HPDE6-E6E7 (cell line): ENCODE measurements around the gene C2CD2.

Experiments used
- DNase-seq: peaks from one replicate; pipeline ENCODE4 v3.0.0; 2011; ENCODE audit warnings: missing footprints; ENCODE audit errors: extremely low spot score

C2CD2 gene

DNA sequence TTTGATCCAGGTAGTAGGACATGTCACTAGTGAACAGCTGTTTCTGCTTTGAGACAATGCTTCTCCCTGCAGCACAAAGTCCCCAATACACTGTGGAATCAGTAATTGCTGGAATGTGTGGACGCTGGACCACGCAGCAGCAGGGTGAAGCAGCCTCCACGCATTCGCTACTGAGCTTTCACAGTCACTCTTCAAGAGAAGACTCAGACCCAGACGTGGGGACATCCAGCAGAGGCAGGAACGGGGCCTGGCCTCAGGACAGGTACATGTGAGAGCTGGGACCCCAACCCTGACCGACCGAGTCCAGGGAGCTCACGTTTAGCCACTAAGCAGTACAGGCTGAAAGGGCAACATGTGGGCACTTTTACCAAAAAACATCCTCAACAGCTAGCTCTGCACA lies 40.6 kb downstream of the C2CD2 start:
- no peak for DNase-seq

DNA sequence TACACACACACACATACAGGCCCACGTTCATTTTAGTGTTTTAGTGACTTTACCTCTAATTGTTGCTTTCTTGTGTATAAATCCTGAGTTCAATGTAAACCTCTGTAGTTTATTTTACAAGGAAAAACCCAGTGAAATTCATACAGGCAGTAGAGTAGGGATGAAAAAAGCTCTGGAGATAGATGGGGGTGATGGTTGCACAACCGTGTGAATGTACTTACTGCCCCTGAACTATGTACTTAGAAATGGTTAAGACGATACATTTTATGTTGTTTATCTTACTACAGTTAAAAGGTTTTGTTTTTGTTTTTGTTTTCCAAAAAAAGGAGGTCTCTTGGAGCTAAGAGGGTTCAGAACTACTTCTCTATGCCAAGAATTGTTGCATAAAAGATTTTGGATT lies 45.0 kb downstream of the C2CD2 start:
- no peak for DNase-seq

DNA sequence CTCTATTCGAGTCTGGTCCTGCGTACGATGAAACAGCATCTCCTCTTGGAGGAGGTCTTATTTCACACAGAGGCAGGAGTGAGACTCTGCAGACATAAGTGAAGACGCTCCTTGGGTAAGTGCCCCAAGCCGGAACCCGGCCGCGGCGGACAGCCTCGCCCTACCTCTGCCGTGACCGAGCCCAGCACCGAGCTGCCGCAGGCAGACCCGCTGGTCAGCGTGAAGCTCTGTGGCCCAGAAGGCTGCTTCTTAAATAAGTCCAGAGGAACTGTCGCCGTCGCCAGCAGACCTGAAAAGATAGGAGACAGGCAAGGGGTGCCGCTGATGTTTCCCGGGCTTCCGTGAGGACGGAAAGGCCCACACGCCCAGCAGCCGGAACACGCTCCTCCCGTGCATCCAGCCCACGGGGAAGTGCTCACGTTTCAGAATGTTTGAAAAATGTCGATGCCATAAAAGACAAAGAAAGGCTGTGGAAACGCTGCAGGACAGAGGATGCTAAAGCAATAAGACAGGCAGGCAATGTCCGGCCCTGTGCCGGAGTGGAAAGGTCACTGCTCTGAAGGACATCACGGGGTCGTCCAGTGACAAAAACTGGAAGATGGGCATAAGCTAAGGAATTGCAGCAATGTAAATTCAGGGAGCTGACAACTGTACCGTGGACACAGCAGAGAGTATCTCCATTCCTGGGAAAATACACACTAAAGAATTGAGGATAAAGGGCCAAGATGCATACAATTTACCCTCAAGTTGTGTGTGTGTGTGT lies 46.1 kb downstream of the C2CD2 start:
- DNase-seq = no peak

DNA sequence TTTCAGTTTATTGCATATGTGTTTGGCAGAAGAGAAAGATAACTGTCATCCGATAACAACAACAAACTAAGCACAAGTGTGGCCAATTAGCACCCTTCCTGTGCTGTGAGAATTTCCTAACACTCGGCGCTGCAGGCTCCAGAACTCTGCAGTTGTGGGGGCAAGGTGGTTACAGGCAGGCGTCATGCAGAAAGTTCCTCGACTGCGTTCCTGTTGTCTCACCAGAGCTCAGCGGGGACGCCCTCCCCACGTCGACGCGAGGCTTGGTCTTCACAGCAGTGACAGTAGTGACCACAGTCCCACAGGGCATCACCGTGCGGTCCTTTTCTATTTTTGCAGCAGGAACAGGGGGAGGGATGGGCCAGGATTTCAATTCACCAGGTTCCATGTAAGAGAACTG lies 47.0 kb downstream of the C2CD2 start:
- no peak for DNase-seq

DNA sequence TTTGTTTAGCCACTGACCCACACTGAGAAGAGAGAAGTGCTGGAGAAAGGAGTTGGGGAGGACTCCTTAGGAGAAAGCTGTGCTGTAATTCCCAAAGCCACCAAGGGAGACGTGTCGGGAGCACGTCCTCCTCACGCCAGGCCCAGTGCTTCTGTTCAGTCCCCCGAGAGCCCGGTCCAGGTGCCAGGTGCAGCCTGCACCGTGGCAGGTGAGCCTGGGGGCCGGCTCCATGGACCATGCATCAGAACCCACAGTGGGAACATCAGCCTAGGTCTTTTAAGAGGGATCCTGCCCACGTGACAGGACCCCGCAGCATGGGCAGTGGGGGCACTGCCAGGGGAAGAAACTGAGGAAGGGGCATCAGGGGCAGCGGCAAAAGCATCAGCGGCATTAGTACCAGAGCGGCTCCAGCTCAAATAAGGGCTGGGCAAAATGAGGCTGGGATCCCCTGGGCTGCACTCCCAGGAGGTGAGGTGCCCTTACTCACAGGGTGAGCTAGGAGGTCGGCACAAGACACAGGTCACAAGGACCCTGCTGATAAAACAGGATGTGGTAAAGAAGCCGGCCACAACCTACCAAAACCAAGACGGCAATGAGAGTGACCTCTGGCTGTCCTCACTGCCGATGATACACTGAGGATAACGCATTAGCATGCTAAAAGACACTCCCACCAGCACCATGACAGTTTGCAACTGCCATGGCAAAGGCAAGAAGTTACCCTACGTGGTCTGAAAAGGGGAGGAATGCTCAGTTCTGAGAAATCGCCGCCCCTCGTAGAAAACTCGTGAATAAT lies 50.1 kb downstream of the C2CD2 start:
- DNase-seq = no peak

DNA sequence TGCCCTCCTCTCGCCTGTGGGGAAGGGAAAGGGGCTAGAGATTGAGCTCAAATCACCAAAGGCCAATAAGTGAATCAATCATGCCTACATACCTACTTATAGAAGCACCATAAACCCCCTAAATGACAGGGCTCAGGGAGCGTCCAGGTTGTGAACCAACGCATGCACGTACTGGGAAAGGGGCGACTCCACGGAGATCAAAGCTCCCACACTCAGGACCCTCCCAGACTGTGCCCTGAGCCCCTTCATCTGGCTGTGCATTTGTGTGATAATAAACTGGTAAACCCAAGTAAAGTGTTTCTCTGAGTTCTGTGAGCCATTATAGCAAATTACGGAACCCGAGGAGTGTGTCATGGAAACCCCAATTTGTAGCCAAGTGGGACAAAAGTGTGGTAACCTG lies 50.9 kb downstream of the C2CD2 start:
- DNase-seq = no peak

DNA sequence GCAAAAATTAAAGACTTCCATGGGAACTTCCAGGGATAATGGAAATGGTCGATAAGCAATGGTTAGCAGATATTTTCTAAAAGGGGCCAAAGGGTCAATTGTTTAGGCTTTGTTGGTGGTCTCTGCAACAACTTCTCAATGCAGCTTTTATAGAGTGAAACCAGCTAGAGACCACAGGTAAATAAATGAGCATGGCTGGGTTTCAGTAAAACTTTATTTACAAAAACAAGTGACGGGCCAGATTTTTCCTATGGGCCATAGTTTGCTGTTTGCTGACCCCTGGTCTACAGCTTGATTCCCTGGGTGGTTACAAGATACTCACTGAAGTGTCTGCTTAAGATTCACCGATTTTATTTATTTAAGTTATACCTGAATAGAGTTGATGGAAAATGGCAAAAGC lies 52.0 kb downstream of the C2CD2 start:
- DNase-seq = no peak

DNA sequence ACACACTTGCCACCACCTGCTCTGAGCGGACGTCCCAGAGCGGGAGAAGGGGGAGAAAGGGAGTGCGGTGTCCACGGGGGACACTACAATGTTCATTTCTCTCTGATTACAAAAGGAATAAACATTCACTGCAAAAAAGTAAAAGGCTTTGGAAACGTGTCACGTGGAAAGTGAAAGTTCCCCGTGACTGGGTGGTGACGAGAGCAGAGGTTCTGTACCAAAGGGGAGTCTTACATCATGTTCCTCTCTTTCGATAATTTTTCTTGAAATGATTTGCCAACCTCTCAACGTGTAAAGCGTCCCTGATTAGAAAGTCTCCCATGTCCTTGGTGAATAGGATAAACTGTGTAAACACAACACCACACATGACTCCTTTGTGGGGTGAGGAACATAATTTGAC lies 52.7 kb downstream of the C2CD2 start:
- no peak for DNase-seq

DNA sequence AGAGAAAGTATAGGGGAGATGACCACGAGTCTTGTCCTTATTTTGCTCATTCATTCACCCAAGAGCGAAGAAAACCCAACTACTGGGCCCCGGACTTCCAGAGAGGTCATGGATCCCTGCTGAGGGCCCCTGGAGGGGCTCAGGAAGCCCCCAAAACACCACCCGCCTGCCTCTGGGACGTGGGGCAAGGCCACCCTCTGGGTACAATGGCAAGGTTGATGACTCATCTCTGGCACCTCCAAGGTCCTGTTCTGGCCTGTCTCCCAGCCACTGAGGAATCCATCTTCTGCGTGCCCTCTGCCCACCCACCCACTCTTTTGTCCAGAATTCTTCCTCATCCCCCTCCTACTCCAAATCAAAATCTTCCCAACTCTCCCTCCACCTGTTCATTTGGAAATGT lies 53.4 kb downstream of the C2CD2 start:
- no peak for DNase-seq

DNA sequence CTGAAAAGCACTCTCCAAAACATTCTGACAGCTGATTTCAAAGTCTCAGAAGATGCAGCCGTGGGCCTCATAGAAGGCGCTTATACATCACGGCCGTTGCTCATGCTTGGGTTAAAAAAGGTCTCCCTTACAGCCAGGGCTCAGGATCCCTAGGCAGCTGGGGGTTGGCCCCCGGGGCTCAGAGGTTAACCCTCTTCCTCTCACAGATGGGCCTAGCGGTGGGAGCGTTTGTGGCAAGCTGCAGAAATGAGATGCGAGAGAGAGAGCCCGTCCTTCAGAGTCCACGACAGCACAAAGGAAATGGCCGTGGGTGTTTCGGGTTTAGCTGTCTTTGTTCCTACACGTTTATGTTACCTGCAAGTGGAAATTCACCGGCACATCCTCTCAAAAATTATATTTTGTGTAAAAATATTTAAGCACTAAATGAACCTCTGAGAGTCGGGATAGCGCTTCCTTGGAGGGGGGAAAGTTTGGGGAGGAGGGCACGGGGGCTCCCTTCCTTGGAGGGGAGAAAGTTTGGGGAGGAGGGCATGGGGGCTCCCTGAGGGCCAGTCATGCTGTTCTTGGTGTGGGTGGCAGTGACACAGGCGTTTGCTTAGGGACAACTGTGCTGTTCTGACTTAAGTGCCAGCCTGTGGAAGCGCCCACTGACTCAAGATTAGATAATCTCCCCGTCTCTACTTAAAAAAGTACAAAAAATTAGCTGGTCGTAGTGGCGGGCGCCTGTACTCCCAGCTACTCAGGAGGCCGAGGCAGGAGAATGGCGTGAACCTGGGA lies 54.2 kb downstream of the C2CD2 start:
- DNase-seq = no peak

DNA sequence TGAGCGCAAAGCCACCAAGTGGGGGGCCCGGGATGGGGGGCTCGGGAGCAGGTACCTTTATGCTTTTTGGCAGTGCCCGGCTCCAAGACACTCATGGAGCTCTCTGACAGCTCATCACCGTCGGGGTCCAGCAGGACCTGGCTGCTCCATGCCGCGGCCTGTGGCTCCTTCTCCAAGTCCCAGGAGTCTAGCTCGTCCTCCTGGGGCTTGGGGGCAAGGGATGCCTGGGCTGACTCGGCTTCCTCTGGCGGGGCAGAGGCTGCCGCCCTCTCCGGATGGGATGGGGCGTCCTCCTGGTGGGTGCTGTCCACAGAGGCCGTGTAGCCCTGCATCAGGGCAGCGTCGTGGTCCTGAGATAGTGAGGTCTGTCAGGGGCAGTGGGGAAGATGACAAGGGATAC lies 54.8 kb downstream of the C2CD2 start:
- no peak for DNase-seq

DNA sequence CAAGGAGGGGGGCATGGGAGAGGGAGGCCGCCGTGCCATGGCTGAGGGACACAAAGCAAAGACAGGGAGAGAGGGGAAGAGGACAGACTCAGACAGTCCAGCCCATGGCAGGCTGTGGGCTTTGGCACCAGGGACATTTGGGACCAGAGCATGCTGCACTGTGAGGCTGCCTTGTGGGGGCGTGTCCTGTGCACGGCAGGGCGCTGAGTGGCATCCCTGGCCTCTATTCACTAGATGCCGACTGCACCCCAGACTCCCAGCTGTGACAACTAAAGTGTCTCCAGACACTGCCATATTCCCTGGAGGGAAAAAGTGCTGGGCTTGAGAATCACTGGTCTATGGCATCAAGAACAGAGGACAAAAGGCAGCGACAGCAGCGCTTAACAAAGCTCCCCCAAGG lies 56.1 kb downstream of the C2CD2 start:
- no peak for DNase-seq

DNA sequence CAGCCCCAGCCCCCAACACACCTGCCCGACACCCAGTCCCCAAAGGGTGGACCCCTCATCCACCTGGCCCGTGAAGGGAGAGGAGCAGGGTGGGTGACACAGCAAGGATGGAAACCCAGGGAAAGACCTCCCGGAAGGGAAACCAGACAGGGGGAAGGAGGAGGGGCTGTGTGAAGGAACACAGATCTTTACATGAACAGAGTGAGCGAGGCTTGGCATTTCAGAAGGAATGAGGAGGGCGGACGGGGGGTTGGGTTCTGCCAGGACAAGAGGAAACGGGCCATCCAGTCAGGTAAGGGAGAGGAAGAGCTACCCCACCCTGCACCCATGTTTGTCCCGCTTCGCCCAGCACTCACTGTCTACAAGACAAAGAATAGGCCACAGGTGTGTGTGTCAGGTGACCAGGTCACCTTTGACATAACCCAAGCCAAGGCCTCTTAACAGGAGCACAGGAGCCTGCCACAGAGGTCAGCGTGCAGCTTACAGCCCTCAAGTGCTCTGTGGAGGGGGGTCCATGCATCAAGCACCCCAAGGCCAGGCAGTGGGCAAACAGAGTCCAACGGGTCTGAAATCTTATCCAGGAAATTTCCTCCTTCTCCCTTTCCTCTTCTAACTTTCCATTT lies 56.7 kb downstream of the C2CD2 start:
- DNase-seq = no peak

DNA sequence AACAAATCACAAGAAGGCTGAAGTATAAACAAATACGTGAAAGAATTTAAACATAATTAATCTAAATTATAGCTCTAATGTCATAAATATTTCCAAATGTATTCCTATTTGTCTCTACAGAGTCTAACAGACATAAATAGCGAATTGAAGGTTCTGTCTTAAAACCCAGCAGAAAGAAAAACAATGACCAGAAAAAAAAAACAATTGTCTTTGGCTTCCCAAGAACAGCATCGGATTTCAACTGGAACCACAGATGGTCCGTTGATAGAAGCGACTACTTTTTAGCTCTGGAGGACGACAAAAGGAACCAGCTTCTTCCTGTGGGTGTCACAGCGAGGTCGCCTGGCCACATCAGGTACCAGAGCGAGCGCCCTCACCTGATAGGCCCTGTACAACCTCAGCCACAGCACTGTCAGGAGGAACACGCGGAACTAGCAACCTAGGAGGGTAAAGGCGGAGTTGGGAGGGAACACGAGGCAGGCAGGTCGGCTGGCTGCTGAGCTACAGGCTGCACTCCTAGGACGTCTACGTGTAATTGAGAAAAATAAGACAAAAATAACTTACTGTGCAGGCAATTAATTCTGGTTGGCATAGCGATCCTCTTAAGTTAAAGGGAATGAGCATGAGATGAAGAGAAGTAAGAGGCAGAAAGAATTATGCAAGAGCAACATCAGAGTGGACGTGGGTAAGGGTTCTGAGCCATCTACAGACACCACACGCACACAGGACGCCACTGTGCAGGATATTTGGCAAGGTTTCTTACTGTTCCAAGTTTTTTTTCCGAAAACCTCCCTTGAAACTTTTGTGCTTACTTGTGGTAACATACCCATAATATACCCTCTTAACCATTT lies 58.0 kb downstream of the C2CD2 start:
- DNase-seq = no peak

DNA sequence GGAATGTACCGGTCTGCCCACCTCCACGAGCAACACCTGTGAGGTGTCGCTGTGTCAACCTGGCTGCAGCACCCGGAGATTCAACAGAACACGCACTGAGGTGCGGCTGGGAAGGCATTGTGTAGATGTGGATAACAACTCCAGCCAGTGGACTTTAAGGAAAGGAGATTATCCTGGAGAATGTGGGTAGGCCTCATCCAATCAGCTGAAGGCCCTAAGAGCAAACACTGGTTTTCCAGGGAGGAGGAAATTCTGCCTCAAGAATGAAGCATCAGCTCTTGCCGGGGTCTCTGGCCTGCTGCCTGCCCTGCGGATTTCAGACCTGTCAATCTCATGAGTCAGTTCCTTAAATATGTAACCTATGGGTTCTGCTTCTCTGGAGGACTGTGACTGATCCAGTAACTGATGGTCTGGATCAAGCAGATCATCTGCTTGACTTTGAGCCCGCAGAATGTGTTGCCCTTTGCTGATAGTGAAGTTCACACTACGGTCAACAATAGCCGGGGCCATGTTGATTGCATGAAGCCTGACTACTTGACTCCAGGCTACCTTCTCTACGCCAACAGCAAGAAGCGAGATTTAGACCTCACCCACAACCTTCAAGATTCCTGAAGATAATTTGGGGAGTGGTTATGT lies 58.8 kb downstream of the C2CD2 start:
- DNase-seq = peak; percentile 26

DNA sequence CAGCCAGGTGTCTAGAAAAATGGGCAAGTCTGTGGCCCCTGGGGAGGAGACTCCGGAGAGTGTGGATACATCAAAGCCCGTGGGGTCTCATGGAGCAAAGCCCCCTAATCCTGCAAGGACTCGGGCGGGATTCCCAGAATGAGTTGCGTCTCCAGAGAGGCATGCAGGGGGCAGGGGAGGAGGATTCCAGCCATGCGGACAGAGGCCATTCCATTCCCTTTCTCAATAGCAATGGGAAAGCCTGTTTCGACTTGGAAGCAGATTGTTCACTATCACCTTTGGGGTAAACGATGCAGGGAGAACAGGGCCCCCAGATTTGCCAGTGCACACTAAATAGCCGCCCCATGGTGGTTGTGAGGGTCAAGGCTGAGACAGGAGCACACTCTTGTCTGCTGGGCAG lies 59.3 kb downstream of the C2CD2 start:
- no peak for DNase-seq

DNA sequence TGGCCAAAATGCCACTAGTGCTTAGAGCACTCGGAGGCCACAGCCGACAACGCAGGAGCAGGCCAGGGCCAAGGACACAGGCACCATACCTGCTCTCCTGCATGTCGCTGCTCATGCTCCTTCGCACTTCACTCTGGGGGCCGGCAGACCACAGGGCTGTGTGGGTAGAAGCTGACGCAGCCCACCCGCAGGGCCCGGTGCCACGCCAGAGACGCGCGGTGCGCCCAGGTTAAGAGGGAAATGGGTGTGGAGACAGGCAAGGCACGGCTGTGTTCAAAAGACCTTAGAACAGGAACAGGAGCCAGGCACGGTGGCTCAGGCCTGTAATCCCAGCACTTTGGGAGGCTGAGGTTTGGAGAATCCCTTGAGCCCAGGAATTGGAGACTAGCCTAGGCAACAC lies 61.1 kb downstream of the C2CD2 start:
- DNase-seq = no peak

DNA sequence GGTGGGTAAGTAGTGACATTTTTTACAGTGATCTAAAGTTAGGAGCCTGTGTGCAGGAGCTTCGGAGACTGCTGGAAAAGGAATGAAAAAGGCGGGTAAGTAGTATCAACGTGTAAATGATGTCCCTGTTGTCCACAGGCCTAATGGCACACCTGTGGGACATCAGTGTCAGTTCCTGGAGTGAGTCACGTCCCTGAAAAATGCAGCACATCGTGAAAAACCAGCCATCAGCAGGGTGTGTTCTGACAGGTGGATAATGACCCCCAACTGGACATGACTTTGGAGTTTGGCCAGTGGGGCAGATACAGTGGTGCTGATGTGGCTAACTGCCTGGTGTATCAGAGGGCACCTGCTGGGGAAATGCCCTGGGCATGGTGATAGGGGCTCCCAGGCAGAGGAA lies 62.7 kb downstream of the C2CD2 start:
- DNase-seq = no peak

DNA sequence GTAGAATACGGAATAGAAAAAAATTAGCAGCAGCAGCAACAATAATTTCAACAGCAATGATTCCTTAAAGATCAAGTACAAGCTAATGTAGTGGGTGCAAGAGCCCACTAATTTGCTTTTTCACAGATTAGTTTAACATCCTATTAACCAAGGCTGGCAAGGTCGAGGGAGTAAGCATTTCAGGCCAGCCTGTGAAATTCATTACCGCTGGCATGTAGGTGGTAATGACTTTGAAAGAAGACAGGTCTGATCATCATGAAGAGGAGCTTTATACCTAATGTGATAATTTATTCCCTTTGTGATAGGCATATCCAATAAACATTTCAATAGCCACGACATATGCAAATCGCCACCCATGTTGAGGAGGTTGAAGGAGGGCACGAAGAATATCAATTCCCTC lies 63.5 kb downstream of the C2CD2 start:
- DNase-seq = no peak

DNA sequence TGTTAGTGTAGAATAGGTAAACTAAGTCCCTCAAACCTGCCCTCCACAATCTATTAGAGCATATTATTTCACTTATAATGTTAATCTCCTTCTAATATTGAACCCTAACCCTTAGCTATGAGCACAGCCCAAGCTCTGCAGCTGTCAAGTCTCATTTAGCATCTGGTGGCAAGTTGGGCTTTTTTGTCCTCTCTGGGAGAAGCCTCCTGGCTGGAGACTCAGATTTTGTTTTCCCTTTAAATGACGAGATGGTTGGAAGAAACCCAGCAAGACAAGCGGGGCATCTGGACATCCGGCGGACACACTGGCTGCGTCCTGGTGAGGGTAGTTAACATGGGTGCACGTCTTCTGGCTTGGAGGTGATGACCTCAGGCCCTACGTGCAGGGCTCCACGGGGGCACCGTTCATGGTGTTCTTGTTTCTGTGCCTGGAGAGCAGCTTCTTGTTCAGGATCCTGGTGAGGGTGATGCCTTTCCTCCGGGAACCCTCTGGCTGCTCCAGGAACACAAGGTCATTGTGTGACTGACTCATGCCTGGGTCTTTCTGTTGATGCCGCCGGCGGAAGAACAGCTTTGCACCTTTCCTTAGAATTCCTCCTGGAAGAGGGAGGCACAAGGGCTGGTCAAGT lies 65.0 kb downstream of the C2CD2 start:
- DNase-seq = no peak
